ENCODE data around the gene GRAMD1B.
A peak's percentile ranks its signal among the peaks of the same experiment; 100 is the strongest.

GRAMD1B gene

DNA sequence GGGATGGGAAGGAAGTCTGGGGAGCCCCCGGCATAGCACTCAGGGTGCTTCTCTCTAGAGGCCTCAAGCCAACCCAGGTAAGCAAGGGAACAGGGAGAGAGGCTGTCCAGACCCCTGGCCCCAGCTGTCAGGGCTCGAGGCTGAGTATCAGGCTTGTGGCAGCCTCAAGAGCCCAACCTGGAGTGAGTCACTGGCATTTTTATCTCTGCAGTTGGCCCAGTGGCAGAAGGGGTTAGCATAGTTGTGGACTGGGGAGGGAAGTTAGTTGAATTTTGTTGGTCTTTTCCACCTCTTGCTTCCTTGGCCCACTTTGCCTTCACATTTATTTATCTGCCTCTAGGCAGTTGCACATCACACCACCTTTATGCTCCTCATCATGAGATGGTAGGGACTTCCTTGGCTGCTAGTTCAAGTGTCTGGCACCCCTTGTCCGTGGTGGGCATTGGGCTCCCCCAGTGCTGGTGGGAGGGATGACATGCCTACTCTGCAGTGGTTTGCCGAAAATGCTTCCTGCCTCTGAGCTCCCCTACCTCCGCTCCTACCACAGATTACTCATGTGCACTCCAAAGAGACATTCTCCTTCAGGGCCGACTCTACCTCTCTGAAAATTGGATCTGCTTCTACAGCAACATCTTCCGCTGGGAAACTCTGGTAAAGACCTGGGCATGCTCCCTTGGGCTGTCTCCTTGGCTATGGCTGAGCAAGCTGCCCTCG is 164.3 kb downstream of the GRAMD1B start:
- no peak for DNase-seq

DNA sequence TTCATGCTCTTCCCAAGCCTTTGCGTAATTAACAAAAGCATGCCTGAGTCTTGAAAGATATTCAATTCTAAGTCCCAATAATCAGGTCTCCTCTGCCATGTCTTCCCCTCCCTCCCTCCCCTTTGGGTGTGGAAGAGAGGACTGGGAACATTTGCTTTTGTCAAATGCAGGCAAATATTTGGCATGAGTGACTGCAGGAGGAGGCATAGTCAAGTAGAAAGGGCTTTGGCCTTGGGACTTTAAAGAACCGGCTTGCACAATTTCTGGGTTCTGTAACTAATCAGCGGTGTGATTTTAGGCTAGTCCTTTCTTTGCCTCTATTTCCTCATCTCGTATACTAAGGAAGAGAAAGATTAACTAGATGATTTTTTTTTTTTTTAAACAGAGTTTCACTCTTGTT is 164.9 kb downstream of the GRAMD1B start:
- no peak for DNase-seq

DNA sequence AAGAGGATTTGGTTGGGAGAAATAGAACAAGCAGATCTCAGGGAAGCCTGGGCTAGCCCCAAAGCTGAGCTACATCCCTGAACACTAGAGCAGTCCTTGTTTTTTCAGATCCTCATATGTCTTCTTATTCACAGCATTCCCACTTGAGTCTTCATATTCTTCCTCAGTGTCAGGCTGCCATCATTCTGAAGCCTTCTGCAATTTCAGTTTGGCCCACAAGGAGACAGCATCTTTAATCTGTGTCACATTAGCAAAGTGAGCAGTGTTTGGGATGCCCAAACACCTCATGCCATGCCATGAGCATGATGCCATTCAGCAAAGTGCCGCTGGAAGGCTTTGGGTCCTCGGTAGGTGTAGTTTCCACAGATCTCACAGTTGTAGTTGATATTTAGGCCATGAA is 167.8 kb downstream of the GRAMD1B start:
- DNase-seq: no peak

GRCh38 chr11:123601136-123601535 is 171.1 kb downstream of the GRAMD1B start:
- no peak for DNase-seq

DNA sequence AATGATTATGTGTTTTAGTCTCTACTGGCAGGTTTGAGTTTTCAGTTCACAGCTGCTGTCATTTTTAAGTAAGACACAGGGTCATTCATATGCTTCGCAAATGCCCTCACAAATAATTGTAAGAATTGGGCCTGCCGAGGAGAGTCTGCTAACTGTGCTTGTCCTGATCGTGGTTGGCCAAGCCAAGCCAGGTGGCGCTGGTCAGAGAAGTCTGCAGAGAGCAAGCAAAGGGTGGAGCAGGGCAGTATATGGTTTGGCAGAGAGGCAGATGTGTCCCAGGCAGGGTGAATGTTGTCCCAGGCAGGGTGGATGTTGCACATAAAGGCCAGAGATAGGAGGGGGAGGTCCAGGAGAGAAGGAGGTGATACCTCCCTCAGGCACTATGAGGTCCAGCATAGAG is 171.7 kb downstream of the GRAMD1B start:
- DNase-seq: no peak

GRCh38 chr11:123603666-123604065 is 173.6 kb downstream of the GRAMD1B start:
- no peak for DNase-seq

DNA sequence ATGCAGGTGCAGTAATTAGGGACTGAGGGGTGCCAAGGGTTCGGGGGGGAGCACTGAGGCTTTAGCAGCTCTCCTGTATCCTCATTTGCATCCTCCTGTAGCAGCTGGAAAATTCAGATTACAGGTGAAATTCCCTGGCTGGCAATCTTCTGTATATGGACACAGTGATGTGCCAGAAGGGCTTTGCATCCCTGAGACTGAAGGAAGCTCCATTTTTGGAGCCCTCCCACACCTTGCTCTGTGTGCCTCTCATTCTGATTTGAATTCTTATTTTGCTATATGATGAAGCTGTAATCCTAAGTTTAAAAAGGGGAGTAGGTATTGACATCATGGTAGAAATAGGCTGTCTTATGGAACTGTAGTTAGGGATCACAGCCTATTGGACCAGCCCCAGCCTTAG is 177.7 kb downstream of the GRAMD1B start:
- no peak for DNase-seq

DNA sequence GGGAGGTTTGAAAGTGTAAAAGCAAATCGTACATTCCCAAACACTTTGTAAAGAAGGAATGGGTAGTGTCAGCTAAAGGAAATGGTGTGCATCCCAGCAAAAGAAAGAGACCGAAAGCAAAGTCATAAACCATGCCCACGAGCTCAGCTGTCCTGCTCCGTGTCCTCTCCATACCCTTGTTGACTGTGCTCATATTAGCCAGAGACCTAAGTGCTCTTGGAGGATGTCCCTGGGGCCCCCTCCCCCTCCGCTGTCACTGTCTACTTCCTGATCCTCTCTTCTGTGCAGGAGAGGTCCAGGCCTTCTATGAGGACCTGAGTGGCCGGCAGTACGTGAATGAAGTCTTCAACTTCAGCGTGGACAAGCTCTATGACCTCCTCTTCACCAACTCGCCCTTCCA is 178.3 kb downstream of the GRAMD1B start:
- DNase-seq: no peak

DNA sequence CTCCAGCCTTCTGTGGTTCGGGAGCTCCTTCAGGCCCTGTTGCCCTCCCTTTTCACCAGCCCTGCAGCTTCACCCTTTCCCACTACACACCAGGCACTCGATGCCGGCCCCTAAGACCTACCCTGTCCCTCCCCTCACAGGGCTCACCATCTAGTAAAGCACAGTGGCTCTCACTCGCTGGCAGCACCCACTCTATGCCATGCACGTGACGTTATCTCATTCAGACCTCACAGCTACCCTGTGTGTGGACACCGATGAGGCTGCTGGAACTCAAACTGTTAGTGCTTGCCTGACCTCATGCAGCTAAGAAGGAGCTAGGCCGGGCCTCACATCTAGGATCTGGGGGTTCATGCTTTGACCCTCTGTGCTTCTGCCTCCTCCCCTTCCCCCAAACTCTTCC is 178.9 kb downstream of the GRAMD1B start:
- DNase-seq: no peak

- no peak for DNase-seq
These were observed 181.6 kb downstream of the GRAMD1B start for GRCh38 chr11:123611698-123612097.

- DNase-seq: no peak
These were observed 186.6 kb downstream of the GRAMD1B start for GRCh38 chr11:123616505-123617198.

GRCh38 chr11:123622576-123622975 is 192.5 kb downstream of the GRAMD1B start:
- DNase-seq: no peak

GRCh38 chr11:123624974-123625373 is 194.9 kb downstream of the GRAMD1B start:
- DNase-seq: no peak

DNA sequence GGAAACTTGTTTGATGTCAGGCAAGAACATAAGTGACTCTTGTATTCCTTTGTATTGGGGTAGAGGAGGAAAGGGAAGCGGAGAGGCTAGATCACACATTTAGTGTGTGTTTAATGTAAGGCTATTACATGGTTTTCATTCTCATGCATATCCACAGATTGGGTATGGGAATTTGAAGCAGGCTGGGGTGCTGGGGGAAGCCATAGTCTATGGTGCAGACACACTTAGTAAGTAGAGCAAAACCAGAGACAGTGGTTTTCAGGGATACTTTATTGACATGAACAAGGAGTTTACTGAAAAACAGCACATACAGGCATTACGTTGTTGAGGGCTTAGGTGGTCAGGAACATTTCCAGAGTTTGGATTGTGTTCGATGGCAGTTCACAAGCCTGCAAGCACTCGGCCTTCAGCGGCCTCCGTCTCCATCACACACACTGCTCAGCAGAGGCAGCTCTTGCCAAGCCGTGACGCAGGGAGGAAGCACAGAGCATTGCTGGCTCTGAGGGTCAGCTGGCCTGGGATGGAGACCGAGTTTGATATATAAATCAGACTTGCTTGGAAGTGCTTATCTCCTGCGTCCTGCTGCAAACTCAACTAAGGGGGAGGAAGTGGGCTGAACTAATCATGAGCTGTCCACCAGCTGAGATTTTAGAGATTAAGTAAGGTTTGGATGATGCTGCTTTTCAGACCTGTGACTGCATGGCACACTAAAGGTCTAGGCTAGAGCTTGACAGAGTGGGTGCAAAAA is 199.0 kb downstream of the GRAMD1B start:
- peak; percentile 65 for DNase-seq

- no peak for DNase-seq
These were observed 200.1 kb downstream of the GRAMD1B start for GRCh38 chr11:123630126-123630608.

GRCh38 chr11:123640029-123640428 is 210.0 kb downstream of the GRAMD1B start:
- DNase-seq: no peak

DNA sequence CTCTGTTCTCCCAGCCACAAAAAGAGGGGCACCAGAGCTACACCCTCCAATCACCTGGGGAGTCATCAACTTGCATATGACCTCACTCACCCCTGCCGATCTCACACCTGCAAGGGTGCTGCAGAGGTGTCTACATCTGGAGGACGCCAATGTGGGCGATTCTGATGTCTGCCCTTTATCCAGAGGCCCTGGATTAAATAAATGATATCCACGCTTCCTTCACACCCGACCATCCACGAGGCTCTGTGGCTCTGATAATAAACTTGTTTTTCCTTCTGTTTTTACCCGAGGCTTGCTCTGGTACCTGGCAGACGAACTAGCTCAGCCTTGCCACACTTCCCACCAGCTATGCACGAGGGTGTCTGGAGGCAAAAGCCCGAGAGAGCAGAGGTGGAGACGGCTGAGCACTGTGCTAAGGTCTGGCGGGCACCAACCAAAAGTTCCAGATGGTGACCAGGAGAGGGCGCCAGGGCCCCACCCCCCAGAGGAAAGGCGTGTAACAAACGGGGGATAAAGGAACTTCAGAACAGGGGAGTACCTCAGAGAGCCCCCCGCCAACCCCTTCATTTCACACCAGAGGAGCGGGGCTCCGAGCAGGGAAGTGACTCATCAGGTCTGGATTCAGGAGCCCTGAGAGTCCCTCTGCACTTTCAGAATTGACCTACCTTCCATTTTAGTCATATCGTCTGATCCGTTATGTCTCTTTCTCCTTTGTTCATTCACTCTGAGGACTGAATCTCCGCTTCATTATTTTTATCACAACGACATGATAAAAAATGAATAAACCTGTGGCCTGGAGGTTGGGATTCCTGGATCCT is 210.8 kb downstream of the GRAMD1B start:
- peak; percentile 66 for DNase-seq

- DNase-seq: no peak
These were observed 211.4 kb downstream of the GRAMD1B start for GRCh38 chr11:123641495-123641840.

DNA sequence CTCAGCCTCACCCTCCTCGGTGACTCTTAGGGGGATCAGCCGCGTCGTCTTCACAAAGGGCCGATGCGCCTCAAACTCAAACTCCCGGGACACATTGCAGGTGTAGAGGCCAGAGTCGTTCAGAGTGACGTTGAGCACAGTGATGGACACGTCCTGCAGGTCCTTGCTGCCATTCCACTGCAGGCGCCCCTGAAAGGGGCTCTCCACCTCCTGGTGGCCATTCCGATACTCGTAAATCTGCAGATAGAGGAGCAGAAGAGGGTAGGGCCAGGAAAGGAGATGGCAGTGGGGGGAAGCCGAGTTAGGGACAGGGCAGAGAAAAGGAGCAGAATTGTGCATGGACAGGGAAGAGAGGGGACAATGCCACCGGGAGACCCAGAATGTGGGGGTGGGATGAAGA is 212.4 kb downstream of the GRAMD1B start:
- DNase-seq: no peak

- DNase-seq: no peak
These were observed 215.4 kb downstream of the GRAMD1B start for GRCh38 chr11:123645286-123645975.

DNA sequence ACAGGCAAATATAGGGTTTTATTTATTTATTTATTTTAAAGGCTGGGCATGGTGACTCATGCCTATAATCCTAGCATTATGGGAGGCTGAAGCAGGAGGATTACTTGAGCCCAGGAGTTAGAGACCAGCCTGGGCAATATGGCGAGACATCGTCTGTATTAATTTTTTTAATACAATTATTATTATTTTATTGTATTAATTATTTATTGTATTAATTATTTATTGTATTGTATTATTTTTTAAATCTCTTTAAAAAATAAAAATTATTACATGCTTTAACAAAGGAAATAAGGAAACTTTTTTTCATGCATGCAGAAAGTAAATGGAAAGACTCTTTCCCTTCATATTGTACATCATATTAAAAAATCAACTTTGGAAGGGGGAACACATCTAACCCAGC is 220.8 kb downstream of the GRAMD1B start:
- DNase-seq: no peak

GRCh38 chr11:123652599-123652998 is 222.5 kb downstream of the GRAMD1B start:
- no peak for DNase-seq

DNA sequence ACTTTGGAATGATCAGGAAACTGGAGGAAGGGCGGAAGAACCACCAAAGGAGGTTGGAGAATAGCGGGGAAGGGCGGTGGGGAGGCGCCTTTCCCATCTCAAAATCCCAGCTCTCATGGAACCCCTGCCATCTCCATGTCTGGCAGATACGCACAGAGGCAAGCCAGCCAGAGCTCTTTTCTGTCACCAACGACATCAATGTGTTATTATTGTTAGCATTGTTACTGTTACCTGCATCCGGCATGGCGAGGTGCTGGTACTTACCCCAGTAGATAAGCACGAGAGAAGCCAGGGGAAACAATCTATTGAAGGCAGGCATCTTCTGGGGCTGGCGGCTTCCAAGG is 223.4 kb downstream of the GRAMD1B start:
- no peak for DNase-seq
